Measurements from ENCODE around the gene GTPBP8. TPM values are rescaled to one million over a fixed set of nuclear protein-coding genes. Genes with fewer than 3 reads are reported as not detected.

GTPBP8 gene
- polyA plus RNA-seq, 1 donor (not counting 4 experiments of a cell fraction or from before 2014, with no cell fraction given): 16.9 TPM

GRCh38 chr3:113035387-113035982 lies 44.7 kb downstream of the GTPBP8 start:
- no peaks in the 10 kb centered on the region for H3K36me3 ChIP-seq (ENCODE audit: control insufficient read depth in 2 of 2, extremely low read depth in 1 of 2, insufficient read depth in 2 of 2, low read length in 2 of 2)
- H3K9me1 ChIP-seq (ENCODE audit: control insufficient read depth, extremely low read depth, insufficient read depth, low read length): no peaks in the 10 kb centered on the region
- no peaks in the 10 kb centered on the region for H3K27me3 ChIP-seq (ENCODE audit: control insufficient read depth, extremely low read depth, insufficient read depth, low read length)
- H3K79me2 ChIP-seq (ENCODE audit: control insufficient read depth, insufficient read depth, low read length): no peaks in the 10 kb centered on the region
- H3K4me1 ChIP-seq (ENCODE audit: control insufficient read depth, extremely low read depth, insufficient read depth, low read length): no peaks in the 10 kb centered on the region
- H4K20me1 ChIP-seq (ENCODE audit: control insufficient read depth, extremely low read depth, insufficient read depth, low read length): no peaks in the 10 kb centered on the region
- TF ChIP-seq CTCF (optimal IDR thresholded peaks at IDR 0.05 in 1 of 3, IDR thresholded peaks at IDR 0.05 in 1 of 3, conservative IDR thresholded peaks at IDR 0.05 in 1 of 3; ENCODE audit: extremely low read depth in 1 of 3, insufficient read depth in 2 of 3, low read length in 3 of 3): peak; percentile 79 to 88 (median 82)
- no peak for TF ChIP-seq EZH2 (IDR thresholded peaks at IDR 0.05; ENCODE audit: low read length)
- FAIRE-seq (peak; percentile 94), DNase-seq (ENCODE audit: low read depth, low spot score) (peak; percentile 32)
- H3K9ac ChIP-seq (ENCODE audit: control insufficient read depth, extremely low read depth, insufficient read depth, low read length): no peak overlapping the region
- H3K4me3 ChIP-seq (ENCODE audit: control insufficient read depth in 2 of 3, extremely low read depth in 1 of 3, insufficient read depth in 2 of 3, low read depth in 1 of 3, low read length in 3 of 3): no peak overlapping the region
- no peak overlapping the region for H2AFZ ChIP-seq (ENCODE audit: control insufficient read depth, low read length)
- no peak overlapping the region for H3K4me2 ChIP-seq (ENCODE audit: control insufficient read depth, extremely low read depth, insufficient read depth, low read depth, low read length)
- dilution Hi-C loops (cut with MboI; ENCODE audit: extremely low pct_ligation_motif_present, low sequenced_read_pairs): no loop called here
- H3K27ac ChIP-seq (ENCODE audit: control insufficient read depth, insufficient read depth, low read length): no peak overlapping the region
- H3K9me3 ChIP-seq (ENCODE audit: control insufficient read depth, low read depth, low read length): no peaks in the 10 kb centered on the region

- H3K27me3 ChIP-seq (ENCODE audit: control insufficient read depth, extremely low read depth, insufficient read depth, low read length): no peaks in the 10 kb centered on the region
- dilution Hi-C loops (cut with MboI; ENCODE audit: extremely low pct_ligation_motif_present, low sequenced_read_pairs): no loop called here
- no peak overlapping the region for H3K9ac ChIP-seq (ENCODE audit: control insufficient read depth, extremely low read depth, insufficient read depth, low read length)
- no peaks in the 10 kb centered on the region for H3K9me3 ChIP-seq (ENCODE audit: control insufficient read depth, low read depth, low read length)
- no peaks in the 10 kb centered on the region for H3K36me3 ChIP-seq (ENCODE audit: control insufficient read depth in 2 of 2, extremely low read depth in 1 of 2, insufficient read depth in 2 of 2, low read length in 2 of 2)
- no peaks in the 10 kb centered on the region for H3K4me1 ChIP-seq (ENCODE audit: control insufficient read depth, extremely low read depth, insufficient read depth, low read length)
- H3K4me2 ChIP-seq (ENCODE audit: control insufficient read depth, extremely low read depth, insufficient read depth, low read depth, low read length): no peak overlapping the region
- H2AFZ ChIP-seq (ENCODE audit: control insufficient read depth, low read length): no peak overlapping the region
- no peaks in the 10 kb centered on the region for H3K79me2 ChIP-seq (ENCODE audit: control insufficient read depth, insufficient read depth, low read length)
- no peak for TF ChIP-seq CTCF (optimal IDR thresholded peaks at IDR 0.05 in 1 of 3, IDR thresholded peaks at IDR 0.05 in 1 of 3, conservative IDR thresholded peaks at IDR 0.05 in 1 of 3; ENCODE audit: extremely low read depth in 1 of 3, insufficient read depth in 2 of 3, low read length in 3 of 3)
- TF ChIP-seq EZH2 (IDR thresholded peaks at IDR 0.05; ENCODE audit: low read length): no peak
- no peaks in the 10 kb centered on the region for H3K9me1 ChIP-seq (ENCODE audit: control insufficient read depth, extremely low read depth, insufficient read depth, low read length)
- FAIRE-seq: no peak
- no peak overlapping the region for H3K4me3 ChIP-seq (ENCODE audit: control insufficient read depth in 2 of 3, extremely low read depth in 1 of 3, insufficient read depth in 2 of 3, low read depth in 1 of 3, low read length in 3 of 3)
- no peak for DNase-seq (ENCODE audit: low read depth, low spot score)
- no peaks in the 10 kb centered on the region for H4K20me1 ChIP-seq (ENCODE audit: control insufficient read depth, extremely low read depth, insufficient read depth, low read length)
- H3K27ac ChIP-seq (ENCODE audit: control insufficient read depth, insufficient read depth, low read length): no peak overlapping the region
Observed at GRCh38 chr3:113038328-113038727, 47.5 kb downstream of the GTPBP8 start.

Data from keratinocyte (primary cell).